A673 (cell line): ENCODE data around the gene E2F3. TPM values are rescaled to one million over a fixed set of nuclear protein-coding genes. Genes with fewer than 3 reads are reported as not detected.

Experiments
- BruUV-seq: library from RNA; stranded (reverse); fragments of 400-500 nt; replicated peaks from 2 replicates; lab custom pipeline; 2021; lab: Mats Ljungman, UMichigan
- CTCF ChIA-PET: fragments of 300-600 bp; sonication (Branson Sonifier 250); formaldehyde crosslinking; loops from one replicate; lab custom pipeline; 2022; ENCODE audit warnings: antibody characterized with exemption; lab: Charles Lee
- POLR2A ChIA-PET: fragments of 300-600 bp; sonication (Branson Sonifier 250); formaldehyde crosslinking; loops from one replicate; lab custom pipeline; 2022; ENCODE audit warnings: antibody characterized with exemption; ENCODE audit not compliant: low non-redundant PET; lab: Charles Lee
- DNase-seq: peaks from one replicate; pipeline ENCODE4 v3.0.0-alpha.2; 2015; ENCODE audit warnings: low spot score
- H3K27ac ChIP-seq: fragments of 200-600 bp; sonication (generic); 2 replicates; pipeline ENCODE4 v1.5.1; 2016; ENCODE audit warnings: mixed run types, low read depth, mild to moderate bottlenecking, mixed read lengths, antibody characterized with exemption, low read length; ENCODE audit not compliant: poor library complexity, severe bottlenecking
- H3K27me3 ChIP-seq: fragments of 200-600 bp; sonication (generic); replicated peaks from 2 replicates; pipeline ENCODE4 v1.6.1; 2017; ENCODE audit warnings: mixed run types, low read depth, mild to moderate bottlenecking, mixed read lengths, antibody characterized with exemption, low read length; ENCODE audit not compliant: insufficient read depth, poor library complexity
- H3K36me3 ChIP-seq: fragments of 200-600 bp; sonication (generic); 2 replicates; pipeline ENCODE4 v1.6.1; 2016; ENCODE audit warnings: mixed run types, mild to moderate bottlenecking, mixed read lengths, antibody characterized with exemption, low read length; ENCODE audit not compliant: insufficient read depth, poor library complexity, severe bottlenecking
- H3K4me1 ChIP-seq: fragments of 200-600 bp; sonication (generic); 2 replicates; pipeline ENCODE4 v1.6.1; 2017; ENCODE audit warnings: mixed run types, mild to moderate bottlenecking, mixed read lengths, antibody characterized with exemption, low read length; ENCODE audit not compliant: insufficient read depth, poor library complexity, severe bottlenecking
- H3K4me3 ChIP-seq: fragments of 200-600 bp; sonication (generic); 2 replicates; pipeline ENCODE4 v1.5.1; 2016; ENCODE audit warnings: low read depth, mixed run types, mild to moderate bottlenecking, mixed read lengths, low read length; ENCODE audit not compliant: poor library complexity, severe bottlenecking
- H3K9me3 ChIP-seq: fragments of 200-600 bp; sonication (generic); 2 replicates; pipeline ENCODE4 v1.6.1; 2016; ENCODE audit warnings: mixed run types, low read depth, mild to moderate bottlenecking, mixed read lengths, antibody characterized with exemption, low read length; ENCODE audit not compliant: poor library complexity, severe bottlenecking
- EZH2 ChIP-seq: fragments of 200-600 bp; sonication (generic); IDR thresholded peaks from 2 replicates; pipeline ENCODE4 v1.6.1; 2017; ENCODE audit warnings: borderline replicate concordance, low read depth, mild to moderate bottlenecking, mixed read lengths, antibody characterized with exemption, low read length; ENCODE audit not compliant: poor library complexity, severe bottlenecking
- intact Hi-C: fragments of 100-400 bp; cut with micrococcal nuclease; formaldehyde crosslinking; loops from one replicate; pipeline ENCODE4 v1.10.0; 2022; ENCODE audit not compliant: unreplicated experiment
- total RNA-seq: library from RNA; stranded (reverse); gene quantifications from 2 replicates; pipeline ENCODE4 v1.2.3, GENCODE V29; 2021
- TF ChIP-seq, protein P1 (sequence below): fragments of 300-800, 200-600 bp; sonication (generic); conservative IDR thresholded peaks from 2 replicates; pipeline ENCODE4 v1.5.1; 2017; ENCODE audit warnings: low read depth, mild to moderate bottlenecking, antibody characterized with exemption, low read length, moderate library complexity, mixed read lengths

Gene E2F3
- total RNA-seq, 1 experiment from 2014 or later: 42.4 TPM

DNA sequence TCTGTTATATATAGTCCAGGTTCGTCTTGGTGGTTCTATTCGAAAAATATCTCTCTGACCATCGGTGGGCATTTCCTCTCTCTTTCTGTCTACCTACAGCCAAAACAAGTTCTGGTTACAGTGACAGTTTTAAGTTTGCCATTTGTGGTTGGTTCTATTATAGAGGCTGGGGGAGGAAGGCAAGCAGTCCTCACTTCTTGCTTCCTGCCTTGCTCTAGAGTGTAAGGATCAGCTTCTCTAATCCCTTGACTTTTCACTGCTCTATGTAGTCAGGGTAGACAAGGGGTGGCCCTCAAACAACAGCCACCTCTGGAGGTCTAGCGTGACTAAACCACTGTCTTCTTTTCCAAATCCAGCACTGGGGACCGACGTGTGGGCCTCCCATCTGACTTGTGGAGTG, 16.1 kb downstream of the E2F3 start:
- Histone ChIP-seq H3K36me3 (no peaks in the 10 kb centered on the region), H3K9me3 (no peaks in the 10 kb centered on the region), H3K27ac (no peak overlapping the region), H3K27me3 (no peaks in the 10 kb centered on the region), H3K4me1 (no peaks in the 10 kb centered on the region), H3K4me3 (no peak overlapping the region)
- TF ChIP-seq, protein P1, sequence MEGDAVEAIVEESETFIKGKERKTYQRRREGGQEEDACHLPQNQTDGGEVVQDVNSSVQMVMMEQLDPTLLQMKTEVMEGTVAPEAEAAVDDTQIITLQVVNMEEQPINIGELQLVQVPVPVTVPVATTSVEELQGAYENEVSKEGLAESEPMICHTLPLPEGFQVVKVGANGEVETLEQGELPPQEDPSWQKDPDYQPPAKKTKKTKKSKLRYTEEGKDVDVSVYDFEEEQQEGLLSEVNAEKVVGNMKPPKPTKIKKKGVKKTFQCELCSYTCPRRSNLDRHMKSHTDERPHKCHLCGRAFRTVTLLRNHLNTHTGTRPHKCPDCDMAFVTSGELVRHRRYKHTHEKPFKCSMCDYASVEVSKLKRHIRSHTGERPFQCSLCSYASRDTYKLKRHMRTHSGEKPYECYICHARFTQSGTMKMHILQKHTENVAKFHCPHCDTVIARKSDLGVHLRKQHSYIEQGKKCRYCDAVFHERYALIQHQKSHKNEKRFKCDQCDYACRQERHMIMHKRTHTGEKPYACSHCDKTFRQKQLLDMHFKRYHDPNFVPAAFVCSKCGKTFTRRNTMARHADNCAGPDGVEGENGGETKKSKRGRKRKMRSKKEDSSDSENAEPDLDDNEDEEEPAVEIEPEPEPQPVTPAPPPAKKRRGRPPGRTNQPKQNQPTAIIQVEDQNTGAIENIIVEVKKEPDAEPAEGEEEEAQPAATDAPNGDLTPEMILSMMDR: no peak
- no peak for TF ChIP-seq EZH2
- CTCF ChIA-PET: no interaction called here
- no TSS peak for BruUV-seq
- no peak for DNase-seq
- POLR2A ChIA-PET: no interaction called here
- intact Hi-C loops: no loop called here

DNA sequence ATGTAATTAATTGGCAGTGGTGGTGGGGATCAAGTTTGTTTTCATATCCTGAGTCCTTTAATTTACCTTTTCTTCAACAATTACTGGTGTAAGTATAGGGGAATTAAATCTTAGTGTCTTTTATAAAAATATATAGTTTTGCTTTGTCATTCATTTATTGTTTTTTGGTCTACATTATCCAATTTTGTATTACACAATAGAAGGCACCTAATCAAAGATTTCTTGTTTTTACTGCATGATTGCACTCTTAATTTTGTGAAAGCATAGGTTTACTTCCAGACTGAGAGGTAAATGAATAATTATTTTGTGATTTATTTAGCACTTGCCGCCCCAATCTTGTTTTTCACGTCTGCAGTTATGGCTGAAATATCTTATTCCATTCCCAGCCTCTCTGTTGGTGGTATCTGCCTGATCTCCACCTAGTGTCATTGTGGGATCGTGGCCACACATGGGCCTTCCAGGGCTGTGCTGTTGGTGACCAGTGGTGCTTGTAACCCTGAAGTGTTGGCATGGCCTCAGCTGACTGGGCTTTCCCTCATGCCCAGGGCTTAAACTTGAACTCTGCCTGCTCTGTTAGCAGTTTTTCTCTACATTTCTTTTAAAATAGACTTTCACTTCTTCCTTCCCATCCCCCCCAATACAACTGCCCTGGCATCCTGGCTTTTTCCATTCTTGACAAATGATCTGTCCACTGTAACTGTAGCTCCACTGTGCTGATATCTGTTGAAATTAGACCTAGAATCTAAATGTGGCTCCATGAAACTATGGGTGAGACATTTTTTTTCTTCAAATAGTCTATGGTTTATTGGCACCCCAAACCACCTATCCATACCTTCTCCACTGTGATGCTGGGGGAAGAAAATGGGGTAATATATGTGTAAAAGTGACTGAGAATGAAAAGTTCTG, 24.8 kb downstream of the E2F3 start:
- no peak for DNase-seq
- POLR2A ChIA-PET: interaction anchor here (0.8 kb wide), 1 partner anchor 1969 kb away, joined by 3 read pairs; no protein-coding TSS in a partner anchor
- Histone ChIP-seq H3K27ac (no peak overlapping the region), H3K9me3 (no peaks in the 10 kb centered on the region), H3K4me1 (no peaks in the 10 kb centered on the region), H3K4me3 (no peak overlapping the region), H3K27me3 (no peaks in the 10 kb centered on the region), H3K36me3 (no peaks in the 10 kb centered on the region)
- no TSS peak for BruUV-seq
- intact Hi-C loops: no loop called here
- CTCF ChIA-PET: no interaction called here
- TF ChIP-seq, protein P1: no peak
- no peak for TF ChIP-seq EZH2

DNA sequence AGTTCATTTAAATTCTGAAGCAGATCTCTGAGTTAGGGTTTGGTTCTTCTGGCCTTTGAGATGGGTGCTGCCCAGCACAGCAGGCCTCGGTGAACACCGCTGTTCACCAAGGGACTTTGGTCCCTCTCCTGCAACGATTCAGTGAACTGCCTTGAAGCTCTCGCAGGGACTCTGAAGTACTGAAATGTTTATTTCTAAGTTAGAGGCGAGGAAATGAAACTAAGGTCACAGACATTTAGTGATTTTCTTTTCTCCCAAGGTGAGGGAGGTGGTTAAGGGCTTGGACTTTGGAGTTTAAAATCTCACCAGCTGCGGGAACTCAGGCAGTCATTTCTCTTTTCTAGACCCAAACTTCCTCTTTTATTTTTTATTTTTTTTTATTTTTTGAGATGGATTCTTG, 26.2 kb downstream of the E2F3 start:
- no peak for TF ChIP-seq EZH2
- POLR2A ChIA-PET: no interaction called here

More for the DNA sequence above, 26.2 kb downstream of the E2F3 start:
- intact Hi-C loops: no loop called here
- BruUV-seq: no TSS peak
- Histone ChIP-seq H3K4me1 (no peaks in the 10 kb centered on the region), H3K9me3 (no peaks in the 10 kb centered on the region), H3K36me3 (no peaks in the 10 kb centered on the region), H3K27ac (no peak overlapping the region), H3K4me3 (no peak overlapping the region), H3K27me3 (no peaks in the 10 kb centered on the region)
- DNase-seq: no peak
- CTCF ChIA-PET: no interaction called here
